IMR-90 (cell line): ENCODE measurements around the gene ZNF827. TPM values are rescaled to one million over a fixed set of nuclear protein-coding genes. Genes with fewer than 3 reads are reported as not detected.

Experiments used
- ATAC-seq: fragments of 200-7000 bp; cut with Tn5 transposase; 2 replicates; pipeline ENCODE4 v1.9.1; 2020; ENCODE audit warnings: low read depth, mild to moderate bottlenecking, moderate library complexity
- BruUV-seq: library from RNA; stranded (reverse); fragments of 400-500 nt; replicated peaks from 2 replicates; lab custom pipeline; 2021; lab: Mats Ljungman, UMichigan
- CTCF ChIA-PET: fragments of 300-600 bp; formaldehyde crosslinking; extraction: SDS; loops from one replicate; lab custom pipeline; 2021; ENCODE audit warnings: antibody characterized with exemption; lab: Yijun Ruan, JAX
- POLR2A ChIA-PET: fragments of 300-600 bp; sonication (Branson Sonifier 250); formaldehyde crosslinking; loops from one replicate; lab custom pipeline; 2022; ENCODE audit warnings: antibody characterized with exemption; ENCODE audit not compliant: unreplicated experiment; lab: Charles Lee
- DNase-seq: peaks from one replicate; pipeline ENCODE4 v3.0.0; 2013
- H2AFZ ChIP-seq: replicated peaks from 2 replicates; pipeline ENCODE3; 2013; ENCODE audit warnings: low read length, mild to moderate bottlenecking; ENCODE audit not compliant: poor library complexity
- H2AK5ac ChIP-seq: 2 replicates; pipeline ENCODE4 v1.6.1; 2013; ENCODE audit warnings: low read depth, low read length, inconsistent platforms
- H2AK9ac ChIP-seq: replicated peaks from 2 replicates; pipeline ENCODE3; 2013; ENCODE audit warnings: mild to moderate bottlenecking, low read depth, low read length, moderate library complexity; ENCODE audit not compliant: poor library complexity
- H2BK120ac ChIP-seq: 2 replicates; pipeline ENCODE4 v1.6.1; 2013; ENCODE audit warnings: low read depth, low read length, inconsistent platforms
- H2BK15ac ChIP-seq: 3 replicates; pipeline ENCODE4 v1.6.1; 2013; ENCODE audit warnings: low read depth, low read length, inconsistent platforms
- H2BK20ac ChIP-seq: 2 replicates; pipeline ENCODE4 v1.6.1; 2013; ENCODE audit warnings: low read depth, mild to moderate bottlenecking, inconsistent platforms, low read length, moderate library complexity
- H2BK5ac ChIP-seq: 2 replicates; pipeline ENCODE4 v1.6.1; 2013; ENCODE audit warnings: mild to moderate bottlenecking, low read depth, low read length, inconsistent platforms; ENCODE audit not compliant: poor library complexity, severe bottlenecking
- H3K14ac ChIP-seq: replicated peaks from 2 replicates; pipeline ENCODE4 v1.6.1; 2013; ENCODE audit warnings: low read depth, low read length, inconsistent platforms
- H3K18ac ChIP-seq: 2 replicates; pipeline ENCODE4 v1.6.1; 2013; ENCODE audit warnings: low read depth, low read length, control low read depth
- H3K23ac ChIP-seq: 2 replicates; pipeline ENCODE4 v1.6.1; 2013; ENCODE audit warnings: low read depth, low read length, inconsistent platforms
- H3K27ac ChIP-seq: 2 replicates; pipeline ENCODE4 v1.5.1; 2013; ENCODE audit warnings: mild to moderate bottlenecking, control low read depth, low read length; ENCODE audit not compliant: insufficient read depth
- H3K27me3 ChIP-seq: 2 replicates; pipeline ENCODE4 v1.6.1; 2013; ENCODE audit warnings: low read length; ENCODE audit not compliant: control insufficient read depth, insufficient read depth
- H3K36me3 ChIP-seq: 2 replicates; pipeline ENCODE4 v1.6.1; 2013; ENCODE audit warnings: low read length, mixed read lengths; ENCODE audit not compliant: control insufficient read depth, insufficient read depth
- H3K4ac ChIP-seq: 2 replicates; pipeline ENCODE4 v1.6.1; 2013; ENCODE audit warnings: low read depth, low read length, inconsistent platforms
- H3K4me1 ChIP-seq: 2 replicates; pipeline ENCODE4 v1.6.1; 2013; ENCODE audit warnings: low read length, mixed read lengths; ENCODE audit not compliant: control insufficient read depth, insufficient read depth
- H3K4me2 ChIP-seq: 2 replicates; pipeline ENCODE4 v1.6.1; 2013; ENCODE audit warnings: low read depth, mild to moderate bottlenecking, control low read depth, low read length, moderate library complexity
- H3K4me3 ChIP-seq: 2 replicates; pipeline ENCODE4 v1.5.1; 2013; ENCODE audit warnings: low read depth, mild to moderate bottlenecking, control low read depth, low read length, moderate library complexity; ENCODE audit not compliant: insufficient read depth
- H3K56ac ChIP-seq: 2 replicates; pipeline ENCODE4 v1.6.1; 2013; ENCODE audit warnings: low read length, inconsistent platforms; ENCODE audit not compliant: insufficient read depth; ENCODE audit errors: extremely low read depth
- H3K79me1 ChIP-seq, 2 experiments: 2 replicates each; pipeline ENCODE4 v1.6.1; 2013; ENCODE audit warnings: low read length in 2 of 2, inconsistent platforms in 1 of 2, low read depth in 1 of 2
- H3K9ac ChIP-seq: 2 replicates; pipeline ENCODE4 v1.6.1; 2013; ENCODE audit warnings: low read depth, low read length, control low read depth
- H3K9me1 ChIP-seq: 2 replicates; pipeline ENCODE4 v1.6.1; 2013; ENCODE audit warnings: low read length, inconsistent platforms; ENCODE audit not compliant: insufficient read depth
- H3K9me3 ChIP-seq: 2 replicates; pipeline ENCODE4 v1.6.1; 2013; ENCODE audit warnings: low read length; ENCODE audit not compliant: control insufficient read depth, insufficient read depth
- H4K20me1 ChIP-seq: 2 replicates; pipeline ENCODE4 v1.6.1; 2013; ENCODE audit warnings: low read length, inconsistent platforms; ENCODE audit not compliant: insufficient read depth
- H4K5ac ChIP-seq: 2 replicates; pipeline ENCODE4 v1.6.1; 2013; ENCODE audit warnings: mild to moderate bottlenecking, low read depth, low read length, control low read depth
- H4K8ac ChIP-seq, 2 experiments: 2 replicates each; pipeline ENCODE4 v1.6.1; 2013; ENCODE audit warnings: low read depth in 2 of 2, low read length in 2 of 2, control low read depth in 1 of 2, inconsistent platforms in 1 of 2
- H4K91ac ChIP-seq: 2 replicates; pipeline ENCODE4 v1.6.1; 2013; ENCODE audit warnings: low read depth, low read length, inconsistent platforms; ENCODE audit not compliant: insufficient read depth
- CHD1 ChIP-seq: IDR thresholded peaks from 2 replicates; pipeline ENCODE4 v1.6.1; 2012; ENCODE audit warnings: low read depth, low read length, improper control_type of control experiment
- CTCF ChIP-seq: conservative IDR thresholded peaks from 2 replicates; pipeline ENCODE4 v1.5.1; 2012; ENCODE audit warnings: mild to moderate bottlenecking, low read depth, low read length, improper control_type of control experiment
- RCOR1 ChIP-seq: IDR thresholded peaks from 2 replicates; pipeline ENCODE4 v1.6.1; 2012; ENCODE audit warnings: mild to moderate bottlenecking, low read length, improper control_type of control experiment; ENCODE audit not compliant: insufficient replicate concordance
- RFX5 ChIP-seq: IDR thresholded peaks from 2 replicates; pipeline ENCODE4 v1.8.0; 2012; ENCODE audit warnings: low read depth, mild to moderate bottlenecking, low read length, moderate library complexity
- WGBS, 2 experiments: methylation state at CpG; one replicate each; pipeline versions ENCODE4 v1.1.5 to v1.1.7; 2013; ENCODE audit warnings: missing lambda C conversion rate in 2 of 2; ENCODE audit not compliant: insufficient read length in 1 of 2; ENCODE audit errors: extremely low coverage in 2 of 2; 5-methylcytosine and 5-hydroxymethylcytosine counted together
- dilution Hi-C: fragments of 300-500 bp; cut with HindIII; formaldehyde crosslinking; loops from one replicate; pipeline ENCODE4 v1.14.3; 2018; ENCODE audit warnings: low sequenced_read_pairs; ENCODE audit not compliant: unreplicated experiment
- in situ Hi-C: fragments of 300-500 bp; cut with MboI; formaldehyde crosslinking; loops from 3 replicates; pipeline ENCODE4 v1.14.3; 2019; ENCODE audit warnings: low sequenced_read_pairs, inconsistent platforms, mixed read lengths
- intact Hi-C: fragments of 100-400 bp; cut with micrococcal nuclease; formaldehyde crosslinking; loops from 2 replicates; pipeline ENCODE4 v1.10.0; 2022
- polyA plus RNA-seq, 3 experiments: library from polyadenylated mRNA; depleted of rRNA; stranded (reverse); fragments of >200 nt; gene quantifications; 2 replicates each; pipeline ENCODE4 v1.2.3, GENCODE V29; 2012; ENCODE audit warnings: low replicate concordance in 1 of 3
- total RNA-seq: library from RNA; depleted of rRNA; stranded (reverse); fragments of >200 nt; gene quantifications from 2 replicates; pipeline ENCODE4 v1.2.3, GENCODE V29; 2012

The ZNF827 gene
- total and polyA plus RNA-seq, 2 of the 4 experiments (the other 2 are of a cell fraction), result 6.6 to 31.7 TPM

DNA sequence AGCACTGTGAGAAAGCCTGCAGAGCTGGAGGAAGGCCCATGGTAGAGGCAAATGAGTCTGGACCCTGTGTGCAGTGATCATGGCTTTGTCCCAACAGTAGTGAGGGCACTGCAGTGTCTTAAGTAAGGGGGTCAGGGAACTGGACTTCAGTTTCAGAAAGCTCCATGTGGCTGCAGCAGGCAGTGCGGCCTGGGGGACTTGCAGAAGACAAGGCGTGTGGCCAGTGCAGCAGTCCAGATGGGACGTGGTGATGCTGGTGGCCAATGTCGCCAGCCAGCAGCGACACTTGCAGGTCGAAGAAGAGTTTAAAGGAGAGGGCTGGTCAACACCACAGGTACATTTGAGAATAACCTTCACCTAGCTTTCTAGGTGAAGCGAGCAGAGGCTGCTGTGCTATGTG is 113.4 kb downstream of the ZNF827 start:
- H3K36me3 ChIP-seq, result peaks cover 9% of the 10 kb centered on the region
- intact Hi-C loops, result no loop called here
- 100% methylated on average over 1 of the region's 7 CpGs; no CpG with 5 or more reads in 1 of the 2 experiments for WGBS, 2 experiments
- CTCF ChIA-PET, result interaction anchor here (0.5 to 1.0 kb wide), 2 partner anchors 19 to 168 kb away, joined by 3 to 4 read pairs; no protein-coding TSS in a partner anchor
- H3K27me3 ChIP-seq, result no peaks in the 10 kb centered on the region
- no peak overlapping the region for H3K14ac ChIP-seq
- H2BK5ac ChIP-seq, result no peak overlapping the region
- H2AK5ac ChIP-seq, result no peak overlapping the region
- H4K5ac ChIP-seq, result no peak overlapping the region
- in situ Hi-C loops, result no loop called here
- H3K9me3 ChIP-seq, result no peaks in the 10 kb centered on the region
- peaks cover 8% of the 10 kb centered on the region for H3K4me1 ChIP-seq
- POLR2A ChIA-PET, result no interaction called here
- no peak overlapping the region for H4K91ac ChIP-seq
- H3K9ac ChIP-seq, result no peak overlapping the region
- H3K4me2 ChIP-seq, result no peak overlapping the region
- H3K4ac ChIP-seq, result no peak overlapping the region
- dilution Hi-C loops, result no loop called here
- H2BK20ac ChIP-seq, result no peak overlapping the region
- H4K20me1 ChIP-seq, result no peaks in the 10 kb centered on the region
- H3K27ac ChIP-seq, result no peak overlapping the region
- BruUV-seq, result no TSS peak
- TF ChIP-seq CHD1 (no peak), CTCF (no peak), RCOR1 (no peak), RFX5 (no peak)
- H2BK15ac ChIP-seq, result no peak overlapping the region
- H3K79me1 ChIP-seq, result peaks cover 5 to 10% of the 10 kb centered on the region in 2 experiments; a peak in 1 of 4 replicates
- H3K4me3 ChIP-seq, result no peak overlapping the region
- DNase-seq (no peak), ATAC-seq (no peak)
- H2BK120ac ChIP-seq, result no peak overlapping the region
- H3K23ac ChIP-seq, result no peak overlapping the region
- no peak overlapping the region for H2AK9ac ChIP-seq
- H3K18ac ChIP-seq, result no peak overlapping the region
- H4K8ac ChIP-seq, result no peak overlapping the region
- no peak overlapping the region for H3K56ac ChIP-seq
- peaks cover 11% of the 10 kb centered on the region for H3K9me1 ChIP-seq
- H2AFZ ChIP-seq, result no peak overlapping the region
